Activated T-helper 1 cell treated with anti-CD3 and anti-CD28 coated beads, Interleukin-12 subunit alpha, Interleukin-12 subunit beta, Interleukin-2, Interleukin-4 antibody, amounts not matched to agents 30 ng/mL and 10 ng/mL and 1 ng/mL, durations not matched to agents 14 hours and 24 hours and 36 hours (primary cell): ENCODE measurements around the gene CDK5RAP2. TPM values are rescaled to one million over a fixed set of nuclear protein-coding genes. Genes with fewer than 3 reads are reported as not detected.

Experiments used
- DNase-seq: peaks from one replicate; pipeline ENCODE4 v3.0.0; 2021; ENCODE audit warnings: low spot score
- H3K27ac Mint-ChIP-seq: one replicate; pipeline ENCODE4 v1.8.0; 2021; ENCODE audit warnings: mild to moderate bottlenecking, mixed read lengths
- H3K27me3 Mint-ChIP-seq: one replicate; pipeline ENCODE4 v1.8.0; 2022; ENCODE audit warnings: mild to moderate bottlenecking, moderate library complexity, mixed read lengths; ENCODE audit not compliant: insufficient read depth
- H3K36me3 Mint-ChIP-seq: one replicate; pipeline ENCODE4 v1.8.0; 2021; ENCODE audit warnings: low read depth, mixed read lengths
- H3K4me1 Mint-ChIP-seq: one replicate; pipeline ENCODE4 v1.8.0; 2021; ENCODE audit warnings: low read depth, mixed read lengths
- H3K4me3 Mint-ChIP-seq: one replicate; pipeline ENCODE4 v1.8.0; 2021; ENCODE audit warnings: mild to moderate bottlenecking, moderate library complexity, mixed read lengths
- H3K9me3 Mint-ChIP-seq: one replicate; pipeline ENCODE4 v1.8.0; 2021; ENCODE audit warnings: mixed read lengths
- intact Hi-C: fragments of 100-400 bp; cut with micrococcal nuclease; formaldehyde crosslinking; loops from one replicate; pipeline ENCODE4 v1.15.1; 2024
- total RNA-seq: library from RNA; stranded (reverse); gene quantifications from 2 replicates; pipeline ENCODE4 v1.2.3, GENCODE V29; 2022

The CDK5RAP2 gene
- total RNA-seq, 1 donor from 2014 or later = 60.3 TPM

DNA sequence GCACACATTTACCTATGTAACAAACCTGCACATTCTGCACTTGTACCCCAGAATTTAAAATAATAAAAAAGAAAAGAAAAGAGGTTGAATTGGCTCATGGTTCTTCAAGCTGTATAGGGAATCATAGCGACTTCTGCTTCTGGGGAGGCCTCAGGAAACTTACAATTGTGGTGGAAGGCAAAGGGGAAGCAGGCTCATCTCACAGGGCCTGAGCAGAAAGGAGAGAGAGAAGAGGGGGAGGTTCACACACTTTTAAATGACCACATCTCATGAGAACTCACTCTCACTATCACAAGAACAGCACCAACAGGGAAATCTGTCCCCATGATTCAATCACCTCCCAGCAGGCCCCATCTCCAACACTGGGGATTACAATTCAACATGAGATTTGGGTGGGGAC lies 214.6 kb downstream of the CDK5RAP2 start:
- H3K27me3 Mint-ChIP-seq = peaks cover 2% of the 10 kb centered on the region
- H3K27ac Mint-ChIP-seq = no peak overlapping the region
- DNase-seq = no peak
- no peak overlapping the region for H3K4me3 Mint-ChIP-seq
- no peaks in the 10 kb centered on the region for H3K36me3 Mint-ChIP-seq
- no peaks in the 10 kb centered on the region for H3K4me1 Mint-ChIP-seq
- intact Hi-C loops = no loop called here
- peaks cover 6% of the 10 kb centered on the region for H3K9me3 Mint-ChIP-seq

DNA sequence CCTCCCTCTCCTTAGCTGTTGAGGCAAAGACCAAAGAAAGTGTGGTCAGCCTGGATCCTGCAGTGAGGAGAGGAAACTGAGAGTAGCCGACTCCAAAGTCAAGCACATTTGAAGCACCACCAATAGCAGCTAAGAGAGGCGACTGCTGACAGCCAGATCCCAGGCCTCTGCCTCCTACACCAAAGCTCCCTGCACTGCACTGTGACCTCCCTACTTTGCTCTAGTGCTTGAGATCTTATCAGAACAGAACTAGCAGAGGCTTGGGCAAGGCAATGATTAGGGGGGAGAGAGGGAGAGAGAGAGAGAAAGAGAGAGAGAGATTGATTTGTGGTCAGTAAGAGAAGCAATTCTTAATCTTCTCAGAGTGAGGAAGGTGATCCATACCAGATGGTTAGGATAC lies 216.3 kb downstream of the CDK5RAP2 start:
- no peak for DNase-seq
- Mint-ChIP-seq H3K27ac (no peak overlapping the region), H3K4me3 (no peak overlapping the region), H3K27me3 (no peaks in the 10 kb centered on the region), H3K36me3 (no peaks in the 10 kb centered on the region), H3K4me1 (no peaks in the 10 kb centered on the region), H3K9me3 (peaks cover 5% of the 10 kb centered on the region)
- intact Hi-C loops = no loop called here

DNA sequence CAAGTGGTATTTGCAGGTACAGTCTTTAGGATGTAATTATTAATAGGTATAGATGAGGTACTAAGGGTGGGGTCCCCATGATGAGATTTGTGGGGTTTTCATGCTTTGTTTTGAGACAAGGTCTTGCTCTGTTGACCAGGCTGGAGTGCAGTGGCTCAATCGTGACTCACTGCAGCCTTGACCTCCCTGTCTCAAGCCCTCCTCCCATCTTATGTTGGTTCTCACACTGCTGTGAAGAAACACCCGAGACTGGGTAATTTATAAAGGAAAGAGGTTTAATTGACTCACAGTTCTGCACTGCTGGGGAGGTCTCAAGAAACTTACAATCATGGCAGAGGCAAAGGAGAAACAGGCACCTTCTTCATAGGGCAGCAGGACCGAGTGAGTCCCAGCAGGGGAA lies 217.5 kb downstream of the CDK5RAP2 start:
- H3K27ac Mint-ChIP-seq = no peak overlapping the region
- no peaks in the 10 kb centered on the region for H3K9me3 Mint-ChIP-seq

DNA sequence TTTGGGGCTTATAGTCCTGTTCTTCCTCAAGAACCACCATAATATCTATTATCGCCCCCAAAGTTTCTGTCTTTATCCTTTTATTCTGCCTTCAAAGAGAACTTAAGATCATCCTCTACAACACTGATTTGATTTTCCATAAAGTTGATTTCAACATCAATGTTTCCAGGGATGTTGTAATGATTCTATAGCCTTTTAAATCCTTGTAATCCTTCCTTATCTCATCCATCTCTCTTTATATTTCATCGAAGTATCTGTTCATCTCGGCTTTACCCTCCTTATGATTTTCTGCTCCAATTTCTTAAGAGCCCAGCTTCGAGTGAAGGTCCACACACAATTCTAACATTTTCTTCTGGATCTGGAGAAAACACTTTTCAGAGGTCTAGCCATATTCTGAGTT lies 218.4 kb downstream of the CDK5RAP2 start:
- no peaks in the 10 kb centered on the region for H3K27me3 Mint-ChIP-seq
- H3K27ac Mint-ChIP-seq = no peak overlapping the region
- DNase-seq = no peak
- H3K4me3 Mint-ChIP-seq = no peak overlapping the region
- H3K9me3 Mint-ChIP-seq = peaks cover under 1% of the 10 kb centered on the region
- H3K36me3 Mint-ChIP-seq = no peaks in the 10 kb centered on the region
- intact Hi-C loops = no loop called here
- H3K4me1 Mint-ChIP-seq = no peaks in the 10 kb centered on the region

More for the DNA sequence above, 217.5 kb downstream of the CDK5RAP2 start:
- Mint-ChIP-seq H3K36me3 (no peaks in the 10 kb centered on the region), H3K27me3 (no peaks in the 10 kb centered on the region), H3K4me1 (no peaks in the 10 kb centered on the region), H3K4me3 (no peak overlapping the region)
- intact Hi-C loops = no loop called here
- no peak for DNase-seq

DNA sequence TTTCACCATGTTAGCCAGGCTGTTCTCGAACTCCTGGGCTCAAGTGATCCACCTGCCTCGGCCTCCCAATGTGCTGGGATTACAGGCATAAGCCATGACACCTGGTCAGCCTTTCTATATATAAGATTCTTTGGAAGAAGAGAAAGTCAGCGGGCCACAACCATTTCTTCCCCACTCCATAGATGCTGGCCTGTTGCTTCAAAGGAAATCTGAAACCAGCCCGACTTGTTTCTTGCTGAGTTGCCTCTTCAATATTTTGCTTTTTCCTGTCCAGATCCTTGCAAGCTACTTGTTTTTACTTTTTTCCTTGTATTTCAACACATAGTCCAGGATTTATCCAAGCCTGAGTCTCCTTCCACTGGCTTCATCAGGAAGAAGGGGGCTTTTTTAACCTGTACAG lies 219.5 kb downstream of the CDK5RAP2 start:
- intact Hi-C loops = no loop called here
- H3K4me3 Mint-ChIP-seq = no peak overlapping the region
- no peaks in the 10 kb centered on the region for H3K4me1 Mint-ChIP-seq
- H3K36me3 Mint-ChIP-seq = no peaks in the 10 kb centered on the region
- peaks cover 5% of the 10 kb centered on the region for H3K9me3 Mint-ChIP-seq
- no peak overlapping the region for H3K27ac Mint-ChIP-seq
- H3K27me3 Mint-ChIP-seq = no peaks in the 10 kb centered on the region
- DNase-seq = no peak

DNA sequence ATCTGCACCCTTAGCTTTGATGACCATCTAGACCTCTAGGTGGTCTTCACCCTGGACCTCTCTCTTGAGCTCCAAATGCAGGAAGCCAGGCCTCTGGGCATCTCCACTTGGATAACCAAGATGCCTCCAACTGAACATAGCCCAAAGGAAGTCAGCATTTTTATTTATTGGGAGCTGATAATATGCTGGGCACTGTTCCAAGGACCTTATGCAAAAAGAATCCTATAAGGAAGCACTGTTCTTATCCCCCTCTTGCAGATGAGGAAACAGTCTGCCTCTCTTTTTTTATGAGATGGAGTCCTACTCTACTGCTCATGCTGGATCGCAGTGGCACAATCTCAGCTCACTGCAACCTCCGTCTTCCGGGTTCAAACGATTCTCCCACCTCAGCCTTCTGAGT lies 219.9 kb downstream of the CDK5RAP2 start:
- Mint-ChIP-seq H3K36me3 (no peaks in the 10 kb centered on the region), H3K27ac (no peak overlapping the region), H3K9me3 (peaks cover 5% of the 10 kb centered on the region), H3K27me3 (no peaks in the 10 kb centered on the region), H3K4me3 (no peak overlapping the region), H3K4me1 (no peaks in the 10 kb centered on the region)
- intact Hi-C loops = no loop called here
- no peak for DNase-seq

DNA sequence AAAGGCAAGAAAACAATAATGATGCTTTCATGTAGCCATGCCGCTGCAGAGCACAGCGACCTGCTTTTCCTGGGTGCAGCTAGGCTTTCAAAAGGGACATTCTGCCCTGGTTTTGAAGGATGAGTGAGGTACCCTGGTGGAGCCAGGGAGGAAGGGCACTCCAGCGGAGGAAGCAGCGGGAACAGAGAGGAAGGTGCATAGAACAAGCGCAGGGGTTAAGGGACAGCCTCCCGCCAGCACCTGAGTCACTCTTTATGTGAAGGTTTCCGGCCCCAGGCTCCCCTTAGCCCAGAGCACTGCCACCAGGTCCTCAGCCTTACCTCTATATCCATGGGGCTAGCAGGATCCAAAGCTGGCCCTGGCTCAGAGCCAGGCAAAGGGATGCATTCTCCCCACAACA lies 221.1 kb downstream of the CDK5RAP2 start:
- DNase-seq = no peak

DNA sequence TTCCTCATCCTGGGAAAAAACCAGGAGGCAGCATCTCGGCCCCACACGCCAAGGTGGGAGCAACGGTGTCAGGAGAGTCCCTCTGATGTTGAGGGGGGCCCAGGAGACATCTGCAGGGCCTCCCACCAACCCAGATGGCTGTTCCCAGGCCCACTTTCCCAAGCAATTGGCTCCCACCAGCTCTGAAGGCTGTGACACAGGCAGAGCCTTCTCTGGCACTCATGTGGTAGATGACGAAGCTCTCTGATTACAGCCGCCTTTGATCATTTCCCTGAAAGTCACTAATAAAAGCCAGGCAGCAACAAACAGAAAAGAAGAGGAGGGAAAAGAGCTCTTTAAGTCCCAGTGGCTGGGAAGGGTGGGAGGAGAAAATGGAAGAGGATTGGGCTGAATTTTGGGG lies 226.5 kb downstream of the CDK5RAP2 start:
- Mint-ChIP-seq H3K36me3 (no peaks in the 10 kb centered on the region), H3K9me3 (peaks cover 5% of the 10 kb centered on the region), H3K27me3 (no peaks in the 10 kb centered on the region), H3K27ac (no peak overlapping the region), H3K4me3 (no peak overlapping the region), H3K4me1 (no peaks in the 10 kb centered on the region)
- intact Hi-C loops = no loop called here
- no peak for DNase-seq

More for the DNA sequence above, 221.1 kb downstream of the CDK5RAP2 start:
- Mint-ChIP-seq H3K36me3 (no peaks in the 10 kb centered on the region), H3K4me1 (no peaks in the 10 kb centered on the region), H3K27me3 (no peaks in the 10 kb centered on the region), H3K4me3 (no peak overlapping the region), H3K9me3 (peaks cover 5% of the 10 kb centered on the region), H3K27ac (no peak overlapping the region)
- intact Hi-C loops = no loop called here

DNA sequence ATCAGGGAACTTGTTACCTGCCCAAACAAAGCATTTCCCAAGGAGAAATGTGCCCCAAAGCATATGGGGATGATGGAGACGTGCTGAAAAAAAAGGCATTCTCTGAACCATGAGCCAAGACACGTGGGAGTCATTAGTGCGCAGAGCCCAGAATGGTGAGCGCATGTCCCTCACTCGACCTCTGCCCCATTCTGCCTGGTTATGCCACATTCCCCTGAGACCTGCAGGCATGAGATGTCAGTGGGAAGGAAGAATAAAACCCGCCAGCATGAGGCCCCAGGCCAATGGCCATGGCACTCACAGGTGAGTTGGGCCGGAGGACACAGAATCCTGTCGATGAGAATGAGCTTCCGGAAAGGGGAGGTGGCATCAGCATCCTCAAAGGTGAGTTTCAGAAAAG lies 228.9 kb downstream of the CDK5RAP2 start:
- peaks cover under 1% of the 10 kb centered on the region for H3K9me3 Mint-ChIP-seq
- intact Hi-C loops = no loop called here
- H3K4me3 Mint-ChIP-seq = no peak overlapping the region
- DNase-seq = no peak
- no peaks in the 10 kb centered on the region for H3K36me3 Mint-ChIP-seq
- no peaks in the 10 kb centered on the region for H3K27me3 Mint-ChIP-seq
- no peaks in the 10 kb centered on the region for H3K4me1 Mint-ChIP-seq
- H3K27ac Mint-ChIP-seq = no peak overlapping the region

DNA sequence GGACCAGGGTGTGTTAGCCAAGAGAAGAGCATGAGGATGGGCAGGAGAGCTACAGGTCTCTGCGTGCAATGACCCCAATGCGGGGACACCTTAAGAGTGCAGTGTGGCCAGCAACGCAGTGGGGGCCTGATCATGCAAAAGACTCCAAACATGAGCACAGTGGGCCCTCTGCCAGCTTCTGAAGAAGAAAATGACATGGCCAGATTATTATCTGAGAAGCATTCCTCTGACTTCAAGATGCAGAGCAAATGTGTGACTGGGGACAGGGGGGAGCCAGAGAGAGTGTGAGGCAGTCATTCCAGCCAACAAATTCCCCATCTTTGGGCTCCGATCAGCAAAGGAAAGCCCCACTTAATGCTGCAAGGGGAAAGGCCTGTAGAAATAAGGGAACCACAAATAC lies 229.4 kb downstream of the CDK5RAP2 start:
- intact Hi-C loops = no loop called here
- Mint-ChIP-seq H3K27ac (no peak overlapping the region), H3K9me3 (no peaks in the 10 kb centered on the region), H3K4me1 (no peaks in the 10 kb centered on the region), H3K4me3 (no peak overlapping the region), H3K27me3 (no peaks in the 10 kb centered on the region), H3K36me3 (no peaks in the 10 kb centered on the region)
- DNase-seq = no peak

DNA sequence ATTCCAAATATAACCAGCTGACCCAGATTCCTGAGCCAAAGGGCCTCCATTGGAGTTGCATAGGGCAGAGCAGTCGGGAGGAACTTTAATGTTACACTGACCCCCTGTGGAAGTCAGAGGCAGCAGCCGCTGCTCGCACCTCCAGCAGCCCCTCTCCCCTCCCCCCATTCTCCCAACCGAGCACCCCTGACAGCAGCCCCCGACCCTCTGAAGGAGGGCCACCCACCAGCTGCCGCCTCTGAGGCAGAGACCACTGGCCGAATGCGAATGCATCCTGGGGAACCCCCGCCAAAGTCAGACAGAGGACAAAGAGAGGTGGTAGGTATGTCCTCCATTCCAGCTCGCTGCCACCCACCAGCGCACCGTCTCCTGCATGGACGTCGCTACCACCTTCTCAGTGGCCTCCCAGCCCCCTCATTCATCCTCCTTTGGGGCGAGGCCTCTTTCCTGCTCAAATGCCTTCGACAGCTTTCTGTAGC lies 231.0 kb downstream of the CDK5RAP2 start:
- Mint-ChIP-seq H3K9me3 (no peaks in the 10 kb centered on the region), H3K4me3 (no peak overlapping the region), H3K27ac (no peak overlapping the region), H3K4me1 (no peaks in the 10 kb centered on the region), H3K27me3 (peaks cover 3% of the 10 kb centered on the region), H3K36me3 (no peaks in the 10 kb centered on the region)
- no peak for DNase-seq
- intact Hi-C loops = loop anchor here (10.0 kb wide), 1 partner anchor 126 kb away; no protein-coding TSS in a partner anchor

DNA sequence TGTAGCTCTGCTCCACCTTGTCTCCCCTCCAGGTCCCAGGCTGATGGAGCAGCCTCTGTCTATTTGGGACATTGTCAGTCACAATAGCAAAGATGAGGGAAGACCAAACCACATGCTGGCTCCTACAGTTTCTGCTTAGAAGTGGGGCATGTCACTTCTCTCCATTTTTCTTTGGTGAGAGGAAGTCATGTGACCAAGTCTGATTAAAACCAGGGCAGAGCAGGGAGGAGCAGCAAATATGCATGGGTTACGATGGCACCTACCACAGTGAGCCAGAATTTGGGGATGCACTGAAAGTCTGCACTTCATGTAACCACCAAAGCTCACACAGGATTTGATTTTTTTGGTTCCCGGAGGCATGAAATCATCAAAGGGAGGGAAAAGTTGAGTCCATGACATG lies 234.6 kb downstream of the CDK5RAP2 start:
- peaks cover 6% of the 10 kb centered on the region for H3K27me3 Mint-ChIP-seq
- H3K9me3 Mint-ChIP-seq = no peaks in the 10 kb centered on the region
- no peak for DNase-seq
- no peak overlapping the region for H3K4me3 Mint-ChIP-seq
- H3K36me3 Mint-ChIP-seq = no peaks in the 10 kb centered on the region
- H3K4me1 Mint-ChIP-seq = no peaks in the 10 kb centered on the region
- intact Hi-C loops = loop anchor here (10.0 kb wide), 1 partner anchor 129 kb away; no protein-coding TSS in a partner anchor
- no peak overlapping the region for H3K27ac Mint-ChIP-seq

DNA sequence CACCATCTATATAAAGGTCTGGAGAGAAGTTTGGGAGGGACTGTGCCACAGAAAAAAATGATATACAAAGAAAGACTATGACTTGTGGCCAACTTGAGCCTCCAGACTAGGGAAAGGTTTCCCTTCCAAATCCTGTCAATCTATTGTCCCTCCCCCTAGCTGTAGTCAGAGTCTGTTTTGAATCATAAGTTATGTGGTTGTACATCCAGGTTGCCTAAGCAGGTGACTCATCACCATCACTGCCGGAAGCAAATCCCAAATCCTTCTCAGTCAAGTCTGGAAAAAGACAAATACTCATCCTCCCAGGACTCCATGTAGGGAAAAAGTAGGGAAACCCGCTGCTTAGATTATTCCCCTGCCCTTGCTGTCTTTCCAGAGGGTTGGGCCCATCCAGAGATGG lies 235.7 kb downstream of the CDK5RAP2 start:
- no peaks in the 10 kb centered on the region for H3K36me3 Mint-ChIP-seq
- intact Hi-C loops = loop anchor here (10.0 kb wide), 1 partner anchor 131 kb away; no protein-coding TSS in a partner anchor
- no peak for DNase-seq
- no peak overlapping the region for H3K27ac Mint-ChIP-seq
- no peaks in the 10 kb centered on the region for H3K4me1 Mint-ChIP-seq
- H3K27me3 Mint-ChIP-seq = peaks cover 6% of the 10 kb centered on the region
- no peak overlapping the region for H3K4me3 Mint-ChIP-seq
- H3K9me3 Mint-ChIP-seq = no peaks in the 10 kb centered on the region

DNA sequence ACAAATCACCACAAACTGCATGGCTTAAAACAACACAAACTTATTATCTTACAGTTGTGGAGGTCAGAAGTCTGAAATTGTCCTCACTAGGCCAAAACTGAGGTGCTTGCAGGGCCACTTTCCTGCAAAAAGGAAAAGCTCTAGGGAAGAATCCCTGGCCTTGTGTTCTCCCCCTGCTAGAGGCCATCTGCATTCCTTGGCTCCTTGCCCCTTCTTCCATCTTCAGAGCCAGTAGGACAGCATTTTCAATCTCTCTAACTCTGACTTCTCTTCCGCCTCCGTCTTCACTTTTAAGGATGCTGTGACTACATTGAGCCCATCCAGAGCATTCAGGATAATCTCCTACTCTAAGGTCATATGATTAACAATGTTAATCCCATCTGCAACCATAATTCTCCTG lies 236.6 kb downstream of the CDK5RAP2 start:
- H3K4me1 Mint-ChIP-seq = no peaks in the 10 kb centered on the region
- H3K36me3 Mint-ChIP-seq = no peaks in the 10 kb centered on the region
- intact Hi-C loops = loop anchor here (10.0 kb wide), 1 partner anchor 131 kb away; no protein-coding TSS in a partner anchor
- H3K9me3 Mint-ChIP-seq = no peaks in the 10 kb centered on the region
- no peak overlapping the region for H3K27ac Mint-ChIP-seq
- no peak for DNase-seq
- H3K4me3 Mint-ChIP-seq = no peak overlapping the region
- peaks cover 6% of the 10 kb centered on the region for H3K27me3 Mint-ChIP-seq
